Body of pancreas (tissue), 4 donors: ENCODE measurements around the gene LRRC3. TPM values are rescaled to one million over a fixed set of nuclear protein-coding genes. Genes with fewer than 3 reads are reported as not detected.

ENCODE experiments used
- ATAC-seq: fragments of 150-250 bp; one replicate; pipeline ENCODE4 v1.9.1; 2016
- DNase-seq, 4 donors: peaks; one replicate each; pipeline ENCODE4 v3.0.0-alpha.2; 2019
- H3K27ac ChIP-seq, 4 donors: fragments of 200-600 bp; sonication (generic); 1 replicate in 3 of 4; 2 replicates in 1 of 4; pipeline versions ENCODE4 v1.5.1 to v1.6.1; 2016 to 2019; ENCODE audit warnings: mild to moderate bottlenecking in 1 of 4, mixed read lengths in 1 of 4, moderate library complexity in 1 of 4
- H3K27me3 ChIP-seq, 2 donors: fragments of 200-600 bp; sonication (generic); one replicate each; pipeline ENCODE4 v1.6.0; 2016; ENCODE audit warnings: mild to moderate bottlenecking in 1 of 2
- H3K36me3 ChIP-seq, 2 donors: fragments of 200-600 bp; sonication (generic); replicated peaks in 1 of 2; 2 replicates each; pipeline ENCODE4 v1.5.1; 2016; ENCODE audit warnings: low read depth in 2 of 2; ENCODE audit not compliant: insufficient read depth in 1 of 2
- H3K4me1 ChIP-seq: fragments of 200-600 bp; sonication (generic); one replicate; pipeline ENCODE4 v1.6.0; 2016
- H3K4me3 ChIP-seq, 2 donors: fragments of 200-600 bp; sonication (generic); 1 replicate in 1 of 2; 2 replicates in 1 of 2; pipeline ENCODE4 v1.5.1; 2016 to 2019
- H3K9me3 ChIP-seq, 3 donors: fragments of 200-600 bp; sonication (generic); 1 replicate in 2 of 3; 2 replicates in 1 of 3; pipeline ENCODE4 v1.5.1; 2016
- CTCF ChIP-seq, 7 experiments: fragments of 450-650 bp in 4 of 7; fragments of 200-600 bp in 3 of 7; sonication (generic) in 3 of 7; IDR thresholded peaks; one replicate each; pipeline ENCODE4 v1.5.1; 2016 to 2019; ENCODE audit warnings: antibody characterized with exemption in 7 of 7
- POLR2A ChIP-seq, 3 donors: fragments of 450-650 bp; IDR thresholded peaks; one replicate each; pipeline ENCODE4 v1.6.1; 2016; ENCODE audit warnings: antibody characterized with exemption in 3 of 3, mild to moderate bottlenecking in 2 of 3
- WGBS, 2 donors: methylation state at CpG; one replicate each; pipeline ENCODE4 v1.1.5; 2017; 5-methylcytosine and 5-hydroxymethylcytosine counted together
- intact Hi-C: fragments of 100-400 bp; cut with DNase I; formaldehyde crosslinking; loops from one replicate; pipeline ENCODE4 v1.15.1; 2023
- total RNA-seq, 2 donors: library from RNA; depleted of rRNA; stranded (reverse); fragments of >200 nt; gene quantifications; one replicate each; pipeline ENCODE4 v1.1.0, GENCODE V29; 2016

LRRC3 gene
- total RNA-seq, 2 donors from 2014 or later = 0.33 to 1.0 TPM

GRCh38 chr21:44485254-44485793 lies 30.0 kb downstream of the LRRC3 start:
- ATAC-seq (no peak), DNase-seq (no peak)
- TF ChIP-seq CTCF (IDR thresholded peaks at IDR 0.05) (no peak), POLR2A (IDR thresholded peaks at IDR 0.05) (no peak)
- 79% methylated on average over 25 of the region's 25 CpGs for WGBS, 2 donors
- Histone ChIP-seq H3K9me3 (no peaks in the 10 kb centered on the region), H3K36me3 (no peaks in the 10 kb centered on the region), H3K4me3 (no peak overlapping the region), H3K27me3 (no peaks in the 10 kb centered on the region), H3K27ac (no peak overlapping the region), H3K4me1 (peaks cover 8% of the 10 kb centered on the region)
- intact Hi-C loops = no loop called here

GRCh38 chr21:44485796-44486195 lies 30.5 kb downstream of the LRRC3 start:
- WGBS, 2 donors = 71 to 75% methylated on average over 10 of the region's 10 CpGs
- H3K36me3 ChIP-seq = no peaks in the 10 kb centered on the region
- no peaks in the 10 kb centered on the region for H3K9me3 ChIP-seq
- TF ChIP-seq POLR2A (IDR thresholded peaks at IDR 0.05) (no peak), CTCF (IDR thresholded peaks at IDR 0.05) (no peak)
- DNase-seq (no peak), ATAC-seq (no peak)
- H3K27me3 ChIP-seq = no peaks in the 10 kb centered on the region
- no peak overlapping the region for H3K4me3 ChIP-seq
- intact Hi-C loops = no loop called here
- peaks cover 8% of the 10 kb centered on the region for H3K4me1 ChIP-seq
- no peak overlapping the region for H3K27ac ChIP-seq

GRCh38 chr21:44486302-44486701 lies 31.0 kb downstream of the LRRC3 start:
- intact Hi-C loops = no loop called here
- 75 to 86% methylated on average over 15 of the region's 16 CpGs for WGBS, 2 donors
- Histone ChIP-seq H3K9me3 (no peaks in the 10 kb centered on the region), H3K36me3 (no peaks in the 10 kb centered on the region), H3K4me3 (no peak overlapping the region), H3K4me1 (peaks cover 8% of the 10 kb centered on the region), H3K27ac (no peak overlapping the region), H3K27me3 (no peaks in the 10 kb centered on the region)
- ATAC-seq (no peak), DNase-seq (no peak)
- no peak for TF ChIP-seq CTCF (IDR thresholded peaks at IDR 0.05)
- TF ChIP-seq POLR2A (IDR thresholded peaks at IDR 0.05) = no peak

- Histone ChIP-seq H3K36me3 (no peaks in the 10 kb centered on the region), H3K4me1 (peaks cover 2% of the 10 kb centered on the region), H3K9me3 (peaks cover 0 to 3% (median 0%) of the 10 kb centered on the region in 3 donors), H3K4me3 (no peak overlapping the region), H3K27me3 (no peaks in the 10 kb centered on the region), H3K27ac (no peak overlapping the region)
- intact Hi-C loops = no loop called here
- ATAC-seq (no peak), DNase-seq (no peak)
- TF ChIP-seq POLR2A (IDR thresholded peaks at IDR 0.05) (no peak), CTCF (IDR thresholded peaks at IDR 0.05) (peak in 1 of 7 experiments; percentile 17)
- 31 to 39% methylated on average over 4 of the region's 4 CpGs for WGBS, 2 donors
These were observed 32.5 kb downstream of the LRRC3 start for GRCh38 chr21:44487831-44488230.

- Histone ChIP-seq H3K4me1 (no peaks in the 10 kb centered on the region), H3K27ac (no peak overlapping the region), H3K27me3 (no peaks in the 10 kb centered on the region), H3K4me3 (no peak overlapping the region), H3K36me3 (no peaks in the 10 kb centered on the region), H3K9me3 (peaks cover 0 to 11% (median 0%) of the 10 kb centered on the region in 3 donors)
- ATAC-seq (no peak), DNase-seq (no peak)
- 20 to 28% methylated on average over 7 of the region's 7 CpGs for WGBS, 2 donors
- intact Hi-C loops = no loop called here
- no peak for TF ChIP-seq CTCF (IDR thresholded peaks at IDR 0.05)
- no peak for TF ChIP-seq POLR2A (IDR thresholded peaks at IDR 0.05)
These were observed 34.7 kb downstream of the LRRC3 start for GRCh38 chr21:44489962-44490361.
